ENCODE results near the gene PDXDC1. TPM values are rescaled to one million over a fixed set of nuclear protein-coding genes. Genes with fewer than 3 reads are reported as not detected.
"Not testable (repeated sequence)": the region's sequence is repeated elsewhere in the genome, so short reads cannot be mapped to it uniquely, and the experiment has no call there.

The PDXDC1 gene
- total RNA-seq, 1 donor from 2014 or later: 65.6 TPM

GRCh38 chr16:15012941-15013340, 38.1 kb downstream of the PDXDC1 start:
- H3K27me3 Mint-ChIP-seq (ENCODE audit: low read depth); DNase-seq (ENCODE audit: low read depth, low spot score); H3K4me1 Mint-ChIP-seq; H3K36me3 Mint-ChIP-seq (ENCODE audit: low read depth); H3K27ac Mint-ChIP-seq (ENCODE audit: unreplicated experiment); H3K9me3 Mint-ChIP-seq; H3K4me3 Mint-ChIP-seq: not testable (repeated sequence)

GRCh38 chr16:15015671-15016070, 40.8 kb downstream of the PDXDC1 start:
- H3K4me3 Mint-ChIP-seq; H3K27me3 Mint-ChIP-seq (ENCODE audit: low read depth); H3K9me3 Mint-ChIP-seq; H3K4me1 Mint-ChIP-seq; H3K27ac Mint-ChIP-seq (ENCODE audit: unreplicated experiment); DNase-seq (ENCODE audit: low read depth, low spot score): not testable (repeated sequence)
- peaks cover 12% of the 10 kb centered on the region for H3K36me3 Mint-ChIP-seq (ENCODE audit: low read depth)

GRCh38 chr16:15016354-15016753, 41.5 kb downstream of the PDXDC1 start:
- DNase-seq (ENCODE audit: low read depth, low spot score); H3K27me3 Mint-ChIP-seq (ENCODE audit: low read depth); H3K4me1 Mint-ChIP-seq; H3K4me3 Mint-ChIP-seq; H3K9me3 Mint-ChIP-seq: not testable (repeated sequence)
- Mint-ChIP-seq H3K27ac (ENCODE audit: unreplicated experiment) (peak overlapping the region; percentile 86), H3K36me3 (ENCODE audit: low read depth) (peaks cover 12% of the 10 kb centered on the region)

DNA sequence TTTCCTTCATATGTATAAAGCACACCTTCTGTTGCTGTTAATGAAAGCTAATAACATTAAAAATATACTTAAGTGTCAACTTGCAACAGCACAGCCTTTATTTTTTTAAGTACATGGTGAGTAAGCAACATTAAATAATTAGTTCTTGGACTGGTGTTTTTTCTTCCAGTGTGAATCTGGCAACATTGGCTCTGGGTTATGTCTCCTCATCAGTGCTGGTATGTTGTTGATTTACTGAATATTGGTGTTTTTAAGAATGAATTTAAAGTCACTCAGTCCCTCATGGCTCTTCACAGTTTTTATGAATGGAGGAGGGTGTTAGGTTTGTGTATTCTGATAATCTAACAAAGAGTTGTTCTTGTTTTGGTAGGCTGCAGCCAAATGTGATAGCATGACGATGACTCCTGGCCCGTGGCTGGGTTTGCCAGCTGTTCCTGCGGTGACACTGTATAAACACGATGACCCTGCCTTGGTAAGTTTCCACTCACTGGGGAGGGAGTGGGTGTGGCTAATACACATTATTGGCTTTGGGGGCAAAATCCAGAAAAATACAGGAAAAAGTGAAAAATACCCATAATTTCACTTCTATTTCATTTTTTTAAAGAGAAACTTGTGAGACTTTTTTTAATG, 42.2 kb downstream of the PDXDC1 start:
- Mint-ChIP-seq H3K36me3 (ENCODE audit: low read depth) (peaks cover 12% of the 10 kb centered on the region), H3K27ac (ENCODE audit: unreplicated experiment) (peak overlapping the region; percentile 83)
- not testable (repeated sequence) for H3K9me3 Mint-ChIP-seq; DNase-seq (ENCODE audit: low read depth, low spot score); H3K4me3 Mint-ChIP-seq; H3K4me1 Mint-ChIP-seq; H3K27me3 Mint-ChIP-seq (ENCODE audit: low read depth)

- H3K9me3 Mint-ChIP-seq; H3K27me3 Mint-ChIP-seq (ENCODE audit: low read depth); H3K4me3 Mint-ChIP-seq; H3K4me1 Mint-ChIP-seq; DNase-seq (ENCODE audit: low read depth, low spot score); H3K27ac Mint-ChIP-seq (ENCODE audit: unreplicated experiment): not testable (repeated sequence)
- peaks cover 28% of the 10 kb centered on the region for H3K36me3 Mint-ChIP-seq (ENCODE audit: low read depth)
Observed at GRCh38 chr16:15021429-15021828, 46.6 kb downstream of the PDXDC1 start.

- not testable (repeated sequence) for H3K9me3 Mint-ChIP-seq; H3K27ac Mint-ChIP-seq (ENCODE audit: unreplicated experiment); H3K4me3 Mint-ChIP-seq; H3K27me3 Mint-ChIP-seq (ENCODE audit: low read depth); H3K4me1 Mint-ChIP-seq; DNase-seq (ENCODE audit: low read depth, low spot score)
- TF ChIP-seq, protein P1, sequence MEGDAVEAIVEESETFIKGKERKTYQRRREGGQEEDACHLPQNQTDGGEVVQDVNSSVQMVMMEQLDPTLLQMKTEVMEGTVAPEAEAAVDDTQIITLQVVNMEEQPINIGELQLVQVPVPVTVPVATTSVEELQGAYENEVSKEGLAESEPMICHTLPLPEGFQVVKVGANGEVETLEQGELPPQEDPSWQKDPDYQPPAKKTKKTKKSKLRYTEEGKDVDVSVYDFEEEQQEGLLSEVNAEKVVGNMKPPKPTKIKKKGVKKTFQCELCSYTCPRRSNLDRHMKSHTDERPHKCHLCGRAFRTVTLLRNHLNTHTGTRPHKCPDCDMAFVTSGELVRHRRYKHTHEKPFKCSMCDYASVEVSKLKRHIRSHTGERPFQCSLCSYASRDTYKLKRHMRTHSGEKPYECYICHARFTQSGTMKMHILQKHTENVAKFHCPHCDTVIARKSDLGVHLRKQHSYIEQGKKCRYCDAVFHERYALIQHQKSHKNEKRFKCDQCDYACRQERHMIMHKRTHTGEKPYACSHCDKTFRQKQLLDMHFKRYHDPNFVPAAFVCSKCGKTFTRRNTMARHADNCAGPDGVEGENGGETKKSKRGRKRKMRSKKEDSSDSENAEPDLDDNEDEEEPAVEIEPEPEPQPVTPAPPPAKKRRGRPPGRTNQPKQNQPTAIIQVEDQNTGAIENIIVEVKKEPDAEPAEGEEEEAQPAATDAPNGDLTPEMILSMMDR (conservative IDR thresholded peaks at IDR 0.05): peak; percentile 67
- H3K36me3 Mint-ChIP-seq (ENCODE audit: low read depth): peaks cover 23% of the 10 kb centered on the region
Observed at GRCh38 chr16:15022194-15022593, 47.4 kb downstream of the PDXDC1 start.

- DNase-seq (ENCODE audit: low read depth, low spot score); H3K4me1 Mint-ChIP-seq; H3K4me3 Mint-ChIP-seq; H3K27ac Mint-ChIP-seq (ENCODE audit: unreplicated experiment); H3K9me3 Mint-ChIP-seq; H3K27me3 Mint-ChIP-seq (ENCODE audit: low read depth): not testable (repeated sequence)
- H3K36me3 Mint-ChIP-seq (ENCODE audit: low read depth): peaks cover 22% of the 10 kb centered on the region
Observed at GRCh38 chr16:15023381-15024077, 48.7 kb downstream of the PDXDC1 start.

GRCh38 chr16:15024858-15025199, 50.0 kb downstream of the PDXDC1 start:
- not testable (repeated sequence) for H3K4me3 Mint-ChIP-seq; H3K4me1 Mint-ChIP-seq; H3K9me3 Mint-ChIP-seq; H3K27ac Mint-ChIP-seq (ENCODE audit: unreplicated experiment); H3K27me3 Mint-ChIP-seq (ENCODE audit: low read depth); DNase-seq (ENCODE audit: low read depth, low spot score)
- peaks cover 21% of the 10 kb centered on the region for H3K36me3 Mint-ChIP-seq (ENCODE audit: low read depth)

DNA sequence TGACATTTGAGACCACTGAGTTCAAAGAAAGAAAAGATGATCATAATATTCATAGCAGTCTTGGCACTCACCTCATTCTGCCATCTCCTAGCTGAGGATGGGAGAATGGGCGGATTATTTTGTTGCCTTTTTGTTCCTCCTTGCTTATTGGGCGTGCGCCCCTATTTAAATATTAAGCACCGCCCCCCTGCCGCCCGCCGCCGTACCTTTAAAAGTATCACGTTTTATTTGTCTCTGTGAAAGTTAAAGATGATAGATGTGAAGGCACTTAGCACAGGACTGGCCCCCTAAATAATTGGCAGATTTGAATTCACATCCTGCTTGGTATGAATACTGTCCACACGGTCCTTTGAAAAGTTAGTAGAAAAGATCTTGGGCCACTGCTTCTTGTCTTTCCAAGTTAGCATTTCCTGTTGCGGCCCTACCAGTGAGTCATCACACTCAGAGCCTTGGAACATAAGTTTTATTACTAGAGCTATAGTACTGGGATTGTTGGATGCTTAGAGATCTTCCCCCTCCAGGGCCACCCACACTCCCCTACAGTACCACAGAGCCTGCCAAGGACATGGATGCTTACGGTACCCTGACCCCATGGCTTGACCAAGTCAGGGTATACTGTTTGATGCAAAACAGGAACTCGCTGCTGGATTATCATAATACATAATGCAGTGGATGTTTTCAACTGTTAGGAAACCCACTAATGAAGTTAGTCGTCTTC, 50.6 kb downstream of the PDXDC1 start:
- not testable (repeated sequence) for H3K9me3 Mint-ChIP-seq; H3K4me1 Mint-ChIP-seq; H3K4me3 Mint-ChIP-seq; DNase-seq (ENCODE audit: low read depth, low spot score); H3K27ac Mint-ChIP-seq (ENCODE audit: unreplicated experiment); H3K27me3 Mint-ChIP-seq (ENCODE audit: low read depth)
- peaks cover 21% of the 10 kb centered on the region for H3K36me3 Mint-ChIP-seq (ENCODE audit: low read depth)

DNA sequence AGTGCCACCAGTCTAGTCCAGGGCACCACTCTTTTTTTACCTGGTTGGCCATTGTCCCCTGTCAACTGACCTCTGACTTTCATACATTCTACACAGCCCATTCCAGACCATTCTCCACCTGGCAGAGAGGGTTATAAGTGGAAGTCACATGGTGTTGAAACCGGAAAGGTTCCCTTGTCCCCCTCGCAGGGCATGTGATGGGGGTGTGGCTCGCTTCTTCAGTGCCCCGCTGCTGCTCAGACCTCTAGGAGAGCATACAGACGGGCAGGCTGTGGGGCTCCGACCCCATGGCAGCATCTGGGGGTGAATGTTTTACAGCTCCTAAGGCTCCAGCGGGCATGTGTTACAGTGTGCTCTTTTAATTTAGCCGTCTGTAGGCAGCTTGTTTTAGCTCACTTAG, 52.2 kb downstream of the PDXDC1 start:
- not testable (repeated sequence) for H3K4me1 Mint-ChIP-seq; H3K27ac Mint-ChIP-seq (ENCODE audit: unreplicated experiment)

DNA sequence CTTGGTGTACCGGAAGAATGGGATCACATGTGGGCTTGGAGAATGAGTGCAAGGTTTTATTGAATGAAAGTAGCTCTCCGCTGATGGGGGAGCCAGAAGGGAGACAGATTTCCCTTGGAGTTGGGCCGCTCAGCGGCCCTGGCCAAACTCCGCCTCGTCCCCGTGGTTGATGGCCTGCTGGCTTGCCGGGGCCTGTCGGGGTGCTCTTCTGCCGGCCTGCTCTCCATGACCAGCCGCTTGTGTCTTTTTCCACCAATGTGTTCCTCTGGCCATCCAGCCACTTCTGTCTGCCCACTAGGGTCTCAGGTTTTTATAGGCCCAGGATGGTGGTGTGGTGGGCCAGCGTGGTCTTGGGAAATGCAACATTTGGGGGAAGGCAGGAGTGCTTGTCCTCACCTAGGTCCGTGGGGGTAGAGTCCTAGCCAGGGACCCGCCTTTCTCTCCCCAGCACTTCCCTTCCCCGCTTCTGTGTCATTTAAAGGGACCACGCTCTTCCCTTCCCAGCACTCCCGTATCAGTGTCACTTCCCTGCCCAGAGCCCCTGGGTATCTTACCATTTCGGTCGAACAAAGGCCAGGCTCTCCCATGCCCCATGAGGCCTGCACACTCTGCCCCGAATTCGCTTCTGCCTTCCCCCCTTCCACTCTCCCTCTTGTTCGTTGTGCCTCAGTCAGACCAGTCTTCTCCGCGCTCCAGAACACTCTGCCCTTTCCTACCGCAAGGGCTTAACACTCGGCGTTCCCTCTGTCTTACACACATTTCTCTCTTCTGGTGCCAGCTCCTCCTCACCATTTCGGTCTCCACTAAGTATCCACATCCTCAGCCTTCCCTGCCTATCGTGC, 52.9 kb downstream of the PDXDC1 start:
- H3K36me3 Mint-ChIP-seq (ENCODE audit: low read depth): peaks cover 21% of the 10 kb centered on the region
- H3K27ac Mint-ChIP-seq (ENCODE audit: unreplicated experiment): peak overlapping the region; percentile 75
- H3K4me3 Mint-ChIP-seq: peak overlapping the region; percentile 1
- H3K9me3 Mint-ChIP-seq; H3K4me1 Mint-ChIP-seq; H3K27me3 Mint-ChIP-seq (ENCODE audit: low read depth); DNase-seq (ENCODE audit: low read depth, low spot score): not testable (repeated sequence)

More for the DNA sequence above, 52.2 kb downstream of the PDXDC1 start:
- peaks cover 21% of the 10 kb centered on the region for H3K36me3 Mint-ChIP-seq (ENCODE audit: low read depth)
- H3K4me3 Mint-ChIP-seq; DNase-seq (ENCODE audit: low read depth, low spot score); H3K27me3 Mint-ChIP-seq (ENCODE audit: low read depth); H3K9me3 Mint-ChIP-seq: not testable (repeated sequence)

- not testable (repeated sequence) for H3K4me1 Mint-ChIP-seq; H3K27me3 Mint-ChIP-seq (ENCODE audit: low read depth)
- peak overlapping the region; percentile 75 for H3K27ac Mint-ChIP-seq (ENCODE audit: unreplicated experiment)
Observed at GRCh38 chr16:15028345-15028715, 53.5 kb downstream of the PDXDC1 start.

More at GRCh38 chr16:15028345-15028715, 53.5 kb downstream of the PDXDC1 start:
- not testable (repeated sequence) for H3K9me3 Mint-ChIP-seq; H3K4me3 Mint-ChIP-seq; DNase-seq (ENCODE audit: low read depth, low spot score)
- peaks cover 19% of the 10 kb centered on the region for H3K36me3 Mint-ChIP-seq (ENCODE audit: low read depth)
